ENCODE measurements around the gene TXNRD1.

Gene TXNRD1

DNA sequence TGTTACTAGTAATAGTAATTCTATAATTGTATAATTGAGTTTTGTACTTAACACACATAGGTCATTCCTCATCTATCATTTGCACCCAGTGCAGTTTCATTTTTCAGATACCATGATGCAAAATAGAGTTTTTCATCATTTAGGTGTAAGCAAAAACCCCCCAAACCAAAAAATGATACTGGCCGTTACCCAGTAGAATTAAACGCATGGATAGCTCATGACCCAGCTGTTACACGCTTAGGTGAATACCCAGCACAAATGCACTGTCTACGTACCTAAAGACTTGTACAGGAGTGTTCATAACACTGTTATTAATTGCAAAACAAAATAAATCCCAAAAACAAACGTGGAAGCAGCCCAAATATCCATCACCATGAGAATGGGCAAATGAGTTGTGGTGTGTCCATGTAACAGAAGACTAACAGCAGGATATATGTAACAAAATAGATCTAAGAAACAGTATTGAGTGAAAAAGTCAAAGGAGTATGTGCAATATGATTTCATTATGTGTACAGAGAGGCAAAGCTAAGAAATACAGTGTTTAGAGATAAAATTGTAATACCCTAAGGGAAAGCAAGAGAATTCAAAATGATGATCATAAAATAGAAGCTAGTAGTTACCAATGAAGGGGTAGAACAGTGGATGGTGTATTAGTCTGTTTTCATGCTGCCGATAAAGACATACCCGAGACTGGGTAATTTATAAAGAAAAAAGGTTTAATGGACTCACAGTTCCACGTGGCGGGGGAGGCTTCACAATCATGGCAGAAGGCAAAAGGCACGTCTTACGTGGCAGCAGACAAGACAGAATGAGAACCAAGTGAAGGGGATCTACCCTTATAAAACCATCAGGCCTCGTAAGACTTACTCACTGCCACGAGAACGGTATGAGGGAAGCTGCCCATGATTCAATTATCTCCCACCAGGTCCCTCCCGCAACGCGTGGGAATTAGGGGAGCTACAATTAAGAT, 137.7 kb downstream of the TXNRD1 start:
- DNase-seq: no peak

DNA sequence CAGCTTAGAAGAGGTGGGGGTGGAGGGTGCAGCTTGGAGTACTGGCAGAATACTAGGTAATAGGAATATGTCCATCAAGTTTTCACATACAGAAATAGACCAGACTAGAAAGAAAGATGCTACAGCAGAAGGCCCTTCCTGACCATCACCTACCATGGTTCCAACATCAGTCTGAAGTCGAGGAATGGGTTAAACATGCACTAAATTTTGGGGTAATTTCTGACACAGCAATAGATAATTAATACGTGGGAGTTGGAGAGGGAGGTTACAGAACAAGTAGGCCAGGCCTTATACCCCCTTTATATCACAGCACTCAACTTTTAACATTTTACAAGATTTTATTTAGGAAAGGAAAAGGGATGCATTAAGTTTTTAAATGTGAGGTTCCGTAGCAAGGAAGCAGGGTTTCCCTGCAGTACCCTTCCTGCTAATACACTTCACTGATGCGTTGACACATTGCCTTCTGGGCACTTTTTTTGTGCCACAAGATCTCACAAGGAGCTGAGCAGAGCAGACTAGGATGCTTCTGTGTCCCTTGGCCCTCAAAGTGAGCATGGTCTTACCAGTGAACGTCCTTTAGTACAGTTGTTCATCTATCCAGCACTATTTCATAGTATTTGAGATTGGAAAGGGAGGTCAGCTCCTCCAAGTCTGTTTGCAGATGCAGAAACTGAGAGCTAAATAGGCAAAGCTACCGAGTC, 138.7 kb downstream of the TXNRD1 start:
- DNase-seq: no peak

DNA sequence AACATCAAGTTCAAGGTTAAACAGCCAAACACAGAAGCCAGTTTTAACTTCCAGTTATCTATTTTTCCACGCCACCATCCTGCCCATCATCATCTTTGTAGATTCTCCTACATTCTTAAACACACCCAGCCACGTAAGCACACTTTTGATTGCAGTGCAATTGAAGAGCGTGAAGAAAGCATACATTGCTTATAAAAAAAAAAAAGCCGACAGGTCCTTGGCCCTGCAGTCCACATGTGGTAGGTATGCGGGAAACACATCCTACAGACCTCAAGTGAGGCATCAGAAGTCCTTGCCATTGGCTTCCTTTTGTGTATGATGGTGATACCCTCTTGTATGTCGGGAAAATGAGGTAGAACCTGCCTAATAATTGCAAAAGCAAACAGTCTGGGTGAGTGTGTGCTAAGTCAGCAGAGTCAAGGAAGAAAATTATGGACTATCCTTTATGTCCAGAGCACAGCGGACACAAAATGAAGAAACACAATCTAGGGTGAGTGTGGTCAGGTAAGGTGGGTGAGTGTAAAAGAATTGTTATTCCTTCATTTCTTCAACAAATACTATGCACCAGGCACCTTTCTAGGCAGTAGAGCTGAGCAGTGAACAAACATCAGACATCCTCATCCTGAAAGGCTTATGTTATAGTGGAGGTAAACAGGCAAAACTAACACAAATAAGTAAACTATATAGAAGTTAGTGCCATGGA, 139.4 kb downstream of the TXNRD1 start:
- DNase-seq: no peak

DNA sequence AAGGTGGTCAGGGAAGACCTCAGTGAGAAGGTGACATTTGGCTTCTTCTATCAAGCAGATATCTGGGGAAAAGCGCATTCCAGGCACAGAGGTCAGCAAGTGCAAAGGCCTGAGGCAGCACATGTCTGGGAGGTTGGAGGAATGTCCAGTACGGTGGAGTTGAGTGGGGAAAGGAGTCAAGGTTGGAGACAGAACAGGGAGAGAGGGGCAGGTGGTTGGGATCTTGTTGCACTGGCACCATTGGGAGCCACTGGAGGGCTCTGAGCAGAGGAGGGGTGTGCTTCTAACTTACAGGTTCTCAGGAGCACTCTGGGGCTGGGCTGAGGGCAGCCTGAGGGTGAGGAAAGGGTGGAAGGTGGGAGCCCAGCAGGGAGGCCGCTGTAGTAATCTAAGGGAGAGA, 140.1 kb downstream of the TXNRD1 start:
- no peak for DNase-seq

DNA sequence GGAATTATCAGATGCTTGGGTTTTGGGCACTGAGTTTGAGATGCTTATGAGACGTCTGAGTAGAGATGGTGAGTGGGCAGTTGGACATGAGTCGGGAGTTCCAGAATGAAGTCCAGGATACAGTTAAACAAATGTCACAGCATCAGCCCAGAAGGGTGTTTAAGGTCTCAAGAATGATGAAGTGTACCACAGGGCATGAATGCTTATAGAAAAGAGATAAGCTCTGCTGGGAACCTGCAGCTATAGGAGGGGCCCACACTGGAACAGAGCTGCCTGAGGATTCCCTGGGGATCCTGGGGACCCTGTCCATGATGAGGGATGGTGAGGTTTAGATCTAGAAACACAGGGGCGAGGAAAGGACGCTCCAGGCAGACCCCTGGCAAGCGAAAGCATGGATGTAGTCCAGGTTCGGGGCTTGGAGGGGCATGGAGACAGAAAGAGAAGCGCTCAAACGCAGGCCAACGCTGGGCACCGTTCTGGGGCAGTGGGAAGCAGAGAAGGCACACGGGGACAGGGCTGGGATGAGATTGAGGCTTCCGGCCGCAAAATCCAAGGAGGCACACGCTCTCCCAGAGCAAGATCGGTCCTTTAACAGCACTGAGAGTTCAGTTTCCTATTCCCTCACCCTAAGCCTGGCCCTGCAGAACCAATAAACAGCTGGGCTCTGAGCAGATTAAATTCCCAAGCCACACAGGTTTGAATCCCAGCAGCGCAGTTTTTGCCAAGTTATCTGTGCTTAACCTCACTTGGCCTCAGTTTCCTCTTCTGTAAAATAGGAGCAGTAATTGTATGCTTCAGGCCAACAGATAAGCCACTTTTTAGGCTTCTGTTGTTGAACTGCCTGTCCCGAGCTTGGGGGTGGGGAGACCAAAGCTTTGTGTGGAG, 140.9 kb downstream of the TXNRD1 start:
- DNase-seq: no peak

DNA sequence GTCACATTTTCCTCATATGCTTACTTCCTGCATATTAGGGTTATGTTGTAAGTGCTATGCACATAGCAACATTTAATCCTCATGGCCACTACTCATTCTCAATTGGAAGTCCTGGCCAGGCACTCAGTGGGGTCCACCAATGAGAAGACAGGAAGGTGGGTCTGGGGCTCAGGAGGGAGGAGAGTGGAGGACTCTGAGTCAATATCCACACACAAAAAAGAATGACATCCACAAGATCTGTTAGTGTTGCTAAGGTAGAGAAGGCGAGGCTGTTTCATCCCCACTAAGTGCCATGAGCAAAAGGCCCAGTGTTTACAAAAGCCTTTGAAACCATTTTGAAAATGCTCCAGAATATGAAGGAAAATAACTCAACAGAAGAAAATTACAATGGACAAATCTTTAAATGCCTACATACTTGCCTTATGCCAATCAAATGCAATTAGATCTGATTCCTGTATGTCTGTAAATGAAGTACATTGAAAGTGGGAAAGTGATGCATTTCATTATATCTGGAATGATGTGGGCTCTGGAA, 141.9 kb downstream of the TXNRD1 start:
- DNase-seq: no peak

DNA sequence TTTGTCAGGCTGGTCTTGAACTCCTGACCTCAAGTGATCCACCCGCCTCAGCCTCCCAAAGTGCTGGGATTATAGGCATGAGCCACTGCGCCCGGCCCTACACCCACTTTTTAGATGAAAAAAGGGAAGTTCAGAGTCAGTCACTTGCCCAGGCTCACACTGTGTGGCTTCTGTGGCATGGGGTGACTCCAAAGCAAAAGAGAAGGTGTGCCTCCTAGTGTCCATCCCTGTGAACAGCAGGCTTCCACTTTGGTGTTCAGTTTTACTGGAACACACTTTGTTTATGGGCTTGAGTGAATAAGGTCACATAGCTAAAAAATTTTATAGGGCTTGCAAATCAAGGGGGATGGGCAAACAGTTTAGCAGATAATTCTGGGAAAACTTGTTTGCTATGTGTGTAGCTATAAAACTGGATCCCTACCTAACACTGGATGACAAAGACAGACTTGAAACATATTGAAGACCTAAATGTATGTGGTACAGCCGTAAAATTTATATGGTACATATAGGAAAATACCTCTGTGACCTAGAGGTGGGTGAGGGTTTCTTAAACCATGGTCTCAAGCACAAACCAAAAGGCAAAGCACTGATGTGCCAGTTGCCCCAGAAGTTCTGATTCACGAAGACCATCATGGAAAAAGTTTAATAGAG, 142.9 kb downstream of the TXNRD1 start:
- DNase-seq: peak; percentile 70

DNA sequence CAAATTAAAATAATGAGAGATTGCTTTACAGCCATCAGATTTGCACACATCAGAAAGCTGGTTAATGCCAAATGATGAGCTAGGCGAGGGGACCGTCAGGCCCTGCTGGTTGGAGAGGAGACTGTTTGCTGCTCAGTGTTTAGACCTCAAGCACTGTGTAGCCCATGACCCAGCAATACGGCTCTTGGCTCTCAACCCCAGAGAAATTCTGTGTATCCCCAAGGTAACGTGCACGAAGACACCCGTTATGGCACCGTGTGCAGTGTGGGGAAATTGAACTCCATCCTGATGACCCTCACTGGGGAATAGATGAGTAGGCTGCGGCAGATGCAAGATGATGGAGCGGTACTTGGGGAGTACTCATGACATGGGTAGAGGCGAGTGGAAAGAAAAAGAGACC, 143.6 kb downstream of the TXNRD1 start:
- DNase-seq: no peak

DNA sequence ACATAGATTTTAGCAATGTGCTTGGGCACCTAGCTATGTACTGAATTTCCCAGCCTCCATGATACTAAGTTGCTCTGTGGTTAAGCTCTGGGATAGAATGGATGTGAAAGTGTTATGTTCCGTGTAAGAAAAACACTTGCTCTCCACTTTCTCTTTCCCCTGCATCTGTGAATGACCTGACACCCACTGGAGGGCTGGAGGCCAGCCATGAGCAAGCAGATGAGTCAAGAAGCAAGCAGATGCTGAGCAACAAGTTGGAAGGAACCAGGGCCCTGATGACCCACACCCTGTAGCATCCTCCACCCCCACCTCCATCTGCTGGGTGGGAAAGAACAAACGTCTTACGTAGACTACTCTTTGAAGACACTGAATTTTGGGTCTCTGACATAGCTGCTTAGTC, 144.6 kb downstream of the TXNRD1 start:
- no peak for DNase-seq

DNA sequence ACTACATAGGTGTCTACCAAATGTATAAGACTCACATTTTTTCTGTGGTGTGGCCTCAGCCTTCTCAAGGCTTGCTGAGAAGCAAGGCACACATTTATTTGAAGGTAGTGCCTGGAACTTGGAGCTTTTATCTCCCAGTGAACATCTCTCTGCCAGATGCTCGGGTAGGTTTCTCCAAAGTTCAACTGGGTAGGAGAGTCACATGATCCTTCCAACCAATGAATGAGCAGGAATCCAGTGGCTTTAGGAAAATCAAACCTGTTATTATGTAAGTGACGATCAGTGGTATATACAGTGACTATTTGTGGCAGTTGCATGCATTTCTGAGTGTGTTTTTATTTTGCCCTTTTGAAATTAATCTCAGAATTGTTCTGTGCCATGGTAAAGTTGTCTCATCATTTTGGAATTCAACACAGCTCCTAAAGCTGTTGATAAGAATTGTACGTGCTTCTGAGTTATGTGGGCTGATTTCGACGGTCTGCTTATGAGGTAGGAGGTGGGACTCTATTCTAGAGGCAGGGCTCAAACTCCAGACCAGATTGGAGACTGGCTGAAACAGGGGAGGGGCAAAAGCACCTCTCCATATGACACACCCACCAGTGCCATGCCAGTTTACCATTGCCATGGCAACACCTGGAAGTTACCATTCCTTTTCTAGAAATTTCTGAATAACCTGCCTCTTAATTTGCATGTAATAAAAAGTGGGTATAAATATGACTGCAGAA, 145.6 kb downstream of the TXNRD1 start:
- no peak for DNase-seq

DNA sequence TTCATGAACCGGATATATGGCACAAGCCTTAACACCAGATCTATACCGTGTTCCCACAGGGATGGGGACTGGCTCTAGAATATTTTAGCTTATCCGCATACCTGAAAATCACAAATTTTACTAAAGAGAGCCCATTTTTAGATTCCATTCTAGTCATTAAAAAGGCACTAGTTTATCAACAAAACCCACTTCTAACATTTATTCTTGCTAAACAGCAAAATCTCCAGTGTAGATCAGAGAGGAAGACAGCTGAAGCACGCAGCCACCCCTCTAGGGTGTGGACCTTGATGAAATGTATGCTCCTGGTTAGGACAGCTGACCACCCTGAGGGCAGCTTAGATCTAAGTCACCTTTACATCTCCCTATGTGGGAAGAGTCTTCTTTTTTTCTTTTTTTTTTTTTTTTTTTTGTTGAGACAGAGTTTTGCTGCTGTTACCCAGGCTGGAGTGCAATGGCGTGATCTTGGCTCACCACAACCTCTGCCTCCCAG, 150.4 kb downstream of the TXNRD1 start:
- DNase-seq: no peak

DNA sequence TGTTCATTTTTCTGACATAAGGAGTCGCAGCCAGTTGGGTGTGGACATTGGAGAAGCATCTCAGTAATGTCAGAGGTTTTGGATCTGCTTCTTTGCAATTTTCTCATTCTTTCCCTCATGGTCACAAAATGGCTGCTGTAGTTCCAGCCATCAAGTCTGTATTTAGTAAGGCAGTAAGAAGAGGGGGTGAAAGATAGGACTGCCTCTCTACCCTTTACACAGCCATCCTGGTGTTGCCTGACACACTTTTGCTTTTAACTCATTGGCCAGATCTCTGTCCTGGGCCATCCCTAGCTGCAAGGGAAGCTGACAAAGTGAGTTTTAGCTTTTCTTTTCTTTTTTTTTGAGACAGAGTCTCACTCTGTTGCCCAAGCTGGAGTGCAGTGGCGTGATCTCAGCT, 154.1 kb downstream of the TXNRD1 start:
- DNase-seq: no peak

DNA sequence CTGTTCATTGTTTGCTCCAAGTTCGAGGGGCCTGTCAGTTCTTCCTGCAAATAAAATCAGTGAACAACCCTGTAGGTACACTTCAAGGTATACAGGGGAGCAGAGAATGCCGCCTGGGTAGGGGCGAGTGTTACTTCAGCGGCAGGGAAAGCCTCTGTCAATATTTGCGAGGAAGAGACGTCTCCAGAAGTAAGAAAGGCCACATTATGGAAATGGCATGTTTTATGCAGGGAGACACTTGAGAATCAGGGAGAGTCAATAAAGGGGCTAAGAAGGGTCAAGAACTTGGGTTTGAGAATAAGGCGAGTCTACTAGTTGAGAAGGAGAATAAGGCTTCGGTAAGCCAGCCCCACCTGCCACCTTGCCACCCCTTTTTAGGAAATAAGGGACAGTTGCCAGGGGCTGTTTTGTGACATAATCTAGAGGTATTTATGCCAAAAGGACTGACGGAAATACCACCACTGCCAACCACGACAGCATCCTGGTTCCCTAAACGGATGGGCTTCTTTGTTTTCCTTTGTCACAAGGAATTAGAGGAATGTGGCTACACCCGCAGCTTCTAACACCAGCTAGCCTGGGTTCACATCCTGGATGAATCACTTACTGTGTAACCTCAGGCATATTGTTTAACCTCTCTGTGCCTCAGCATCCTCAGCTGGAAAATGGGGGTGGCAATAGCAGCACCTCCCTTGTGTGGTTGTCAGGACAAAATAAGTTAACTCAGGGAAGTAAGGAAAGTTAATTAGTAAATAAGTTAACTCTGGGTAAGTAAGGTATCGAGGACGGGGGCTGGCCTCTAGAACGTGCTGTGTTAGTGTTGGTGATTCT, 155.7 kb downstream of the TXNRD1 start:
- no peak for DNase-seq

DNA sequence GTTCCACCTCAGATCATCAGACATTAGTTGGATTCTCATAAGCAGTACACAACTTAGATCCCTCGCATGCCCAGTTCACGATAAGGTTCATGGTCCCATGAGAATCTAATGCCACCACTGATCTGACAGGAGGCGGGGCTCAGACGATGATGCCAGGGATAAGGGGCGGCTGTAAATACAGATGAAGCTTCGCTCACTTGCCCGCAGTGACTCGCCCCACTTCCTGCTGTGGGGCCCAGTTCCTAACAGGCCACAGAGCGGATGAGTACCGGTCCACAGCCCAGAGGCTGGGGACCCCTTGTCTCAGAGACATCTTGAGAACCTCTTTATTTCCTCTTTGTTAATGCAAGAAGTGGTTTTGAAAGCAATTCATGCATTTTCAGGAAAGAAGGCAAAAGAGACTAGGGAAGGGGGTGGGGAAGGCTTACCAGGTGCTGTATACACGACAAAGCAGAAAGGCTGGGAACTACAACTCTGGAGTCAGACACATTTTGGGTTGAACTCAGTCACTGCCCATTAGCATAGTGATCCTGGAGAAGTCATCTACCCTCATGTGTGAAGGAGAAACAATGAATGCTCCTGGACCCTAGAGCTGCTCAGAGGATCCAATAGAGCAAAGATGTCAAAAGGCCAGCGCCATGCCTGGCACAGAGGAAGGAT, 156.6 kb downstream of the TXNRD1 start:
- peak; percentile 15 for DNase-seq

DNA sequence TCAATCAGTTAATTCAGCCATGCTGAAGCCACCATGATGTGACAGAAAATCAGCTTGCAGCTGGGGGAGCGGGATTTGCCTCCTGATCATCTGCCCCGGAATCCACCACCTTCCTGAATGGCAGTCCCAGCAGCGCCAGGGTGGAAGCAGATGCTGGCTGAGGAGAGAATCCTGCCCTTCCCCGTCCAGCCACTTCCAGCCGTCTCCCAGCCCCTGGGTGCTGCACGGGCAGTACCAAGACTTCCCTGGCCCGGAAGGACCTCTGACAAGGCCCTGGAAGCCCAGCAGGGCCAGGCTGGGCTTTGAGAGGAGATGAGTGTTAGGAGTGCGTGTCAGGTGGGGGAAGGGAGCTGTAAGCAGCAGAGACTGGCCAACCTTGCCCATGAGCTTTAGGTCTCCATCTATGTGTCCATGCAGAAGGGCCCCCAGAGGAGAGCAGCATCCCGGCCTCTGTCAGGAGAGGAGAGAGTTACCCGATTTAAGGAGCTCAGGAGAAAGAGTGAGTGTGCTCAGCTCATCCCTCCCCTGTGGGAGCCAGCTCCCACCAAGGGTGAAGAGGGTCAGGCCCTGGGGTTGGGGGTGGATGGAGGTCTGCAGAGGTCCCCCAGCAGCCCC, 157.2 kb downstream of the TXNRD1 start:
- DNase-seq: no peak

DNA sequence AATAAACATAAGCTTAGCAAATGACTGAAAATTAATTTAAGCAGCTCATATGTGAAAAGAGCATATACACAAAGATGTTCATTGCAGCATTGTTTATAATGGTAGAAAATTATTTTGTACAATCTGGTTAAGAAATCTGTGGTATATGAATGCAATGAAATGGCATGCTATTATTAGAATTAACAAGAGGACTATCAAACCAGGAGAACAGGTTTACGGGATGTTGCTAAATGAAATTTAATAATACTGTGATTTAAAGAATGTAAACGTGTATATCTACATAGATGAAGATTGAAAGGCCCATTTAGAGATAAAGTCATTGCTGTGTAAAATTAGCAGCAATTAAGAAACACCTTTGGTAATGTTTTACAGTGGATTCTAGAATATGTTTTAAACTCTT, 158.5 kb downstream of the TXNRD1 start:
- no peak for DNase-seq

DNA sequence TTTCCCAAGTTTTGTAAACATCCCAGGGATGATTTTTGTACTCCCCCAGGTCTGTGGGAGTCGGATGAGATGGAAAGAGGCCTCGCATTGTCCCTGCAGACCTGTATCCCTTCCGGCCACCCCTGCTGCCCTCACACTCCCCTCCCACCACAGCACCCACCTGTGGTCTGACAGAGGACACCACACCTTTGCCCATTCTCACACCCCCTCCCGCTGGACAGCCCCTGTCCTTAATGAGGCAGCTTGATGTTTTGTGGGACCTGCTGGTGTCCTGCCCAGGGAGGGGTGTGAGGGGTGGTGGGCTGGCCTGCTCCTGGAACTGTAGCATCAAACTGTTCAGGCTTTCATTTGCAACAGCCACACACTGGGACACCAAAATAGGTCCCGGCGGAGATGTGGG, 159.2 kb downstream of the TXNRD1 start:
- DNase-seq: no peak

DNA sequence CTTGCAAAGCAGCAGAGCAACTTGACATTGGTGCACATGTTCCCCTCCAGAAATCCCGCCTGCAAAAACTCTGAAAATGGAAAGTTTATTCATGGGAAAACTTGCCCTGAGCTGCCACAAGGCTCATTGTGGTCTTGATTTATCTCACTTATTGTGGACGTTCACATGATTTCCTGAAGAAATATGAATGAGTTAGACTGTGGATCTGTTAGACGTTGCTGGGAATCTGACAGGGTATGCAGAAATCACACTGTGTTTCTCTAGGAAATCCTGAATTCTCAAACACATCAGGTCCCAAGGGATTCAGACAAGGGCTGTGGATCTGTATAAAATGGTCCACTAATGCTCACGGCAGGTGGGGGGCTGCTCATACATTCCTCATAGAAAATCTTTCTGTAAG, 160.2 kb downstream of the TXNRD1 start:
- no peak for DNase-seq

Measured in GF-D8 (cell line).